ENCODE results near the gene MAP6D1.

Gene MAP6D1

DNA sequence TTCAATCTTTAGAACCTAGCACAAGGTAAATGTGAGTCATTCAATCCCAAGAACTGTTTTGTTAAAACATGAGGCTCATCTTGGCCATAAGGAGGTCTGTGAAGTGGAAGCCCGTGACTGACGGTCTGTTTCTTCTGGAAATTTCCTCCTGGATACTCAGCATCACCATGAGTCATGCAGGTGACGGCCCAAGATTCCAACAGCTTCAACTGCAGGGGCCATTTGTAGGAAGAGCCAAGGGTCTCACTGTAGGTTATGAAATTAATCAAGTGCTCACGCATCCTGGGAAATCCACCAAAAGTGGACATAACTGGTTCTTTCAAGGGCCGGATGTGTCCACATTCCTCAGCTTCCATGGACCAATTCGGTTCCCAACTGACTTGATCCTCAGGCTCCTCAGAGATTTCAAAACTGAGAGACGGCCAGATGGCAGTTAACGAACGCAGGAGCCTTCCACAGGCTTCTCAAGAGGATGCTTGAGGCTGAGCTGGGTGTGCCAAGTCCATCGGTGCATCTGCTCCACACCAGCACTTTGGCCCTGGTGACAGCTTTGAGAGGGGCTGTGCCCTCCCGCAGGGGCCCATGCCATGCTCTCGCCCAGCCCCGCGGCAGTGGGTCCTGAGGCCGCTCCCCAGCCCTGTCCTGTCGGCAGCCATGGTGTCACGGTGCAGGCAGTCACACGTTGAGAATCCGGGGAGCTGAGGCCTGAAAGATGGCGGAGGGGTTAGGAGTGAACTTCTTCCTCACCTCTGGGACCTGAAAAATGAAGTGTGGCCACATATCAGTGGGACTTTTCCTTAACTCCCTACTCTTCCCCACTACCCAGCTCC, 8.5 kb downstream of the MAP6D1 start:
- TF ChIP-seq, protein P1, sequence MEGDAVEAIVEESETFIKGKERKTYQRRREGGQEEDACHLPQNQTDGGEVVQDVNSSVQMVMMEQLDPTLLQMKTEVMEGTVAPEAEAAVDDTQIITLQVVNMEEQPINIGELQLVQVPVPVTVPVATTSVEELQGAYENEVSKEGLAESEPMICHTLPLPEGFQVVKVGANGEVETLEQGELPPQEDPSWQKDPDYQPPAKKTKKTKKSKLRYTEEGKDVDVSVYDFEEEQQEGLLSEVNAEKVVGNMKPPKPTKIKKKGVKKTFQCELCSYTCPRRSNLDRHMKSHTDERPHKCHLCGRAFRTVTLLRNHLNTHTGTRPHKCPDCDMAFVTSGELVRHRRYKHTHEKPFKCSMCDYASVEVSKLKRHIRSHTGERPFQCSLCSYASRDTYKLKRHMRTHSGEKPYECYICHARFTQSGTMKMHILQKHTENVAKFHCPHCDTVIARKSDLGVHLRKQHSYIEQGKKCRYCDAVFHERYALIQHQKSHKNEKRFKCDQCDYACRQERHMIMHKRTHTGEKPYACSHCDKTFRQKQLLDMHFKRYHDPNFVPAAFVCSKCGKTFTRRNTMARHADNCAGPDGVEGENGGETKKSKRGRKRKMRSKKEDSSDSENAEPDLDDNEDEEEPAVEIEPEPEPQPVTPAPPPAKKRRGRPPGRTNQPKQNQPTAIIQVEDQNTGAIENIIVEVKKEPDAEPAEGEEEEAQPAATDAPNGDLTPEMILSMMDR (IDR thresholded peaks at IDR 0.05; ENCODE audit: low read depth, low read length): no peak
- H3K4me3 ChIP-seq (ENCODE audit: low read depth, low read length): no peak overlapping the region

DNA sequence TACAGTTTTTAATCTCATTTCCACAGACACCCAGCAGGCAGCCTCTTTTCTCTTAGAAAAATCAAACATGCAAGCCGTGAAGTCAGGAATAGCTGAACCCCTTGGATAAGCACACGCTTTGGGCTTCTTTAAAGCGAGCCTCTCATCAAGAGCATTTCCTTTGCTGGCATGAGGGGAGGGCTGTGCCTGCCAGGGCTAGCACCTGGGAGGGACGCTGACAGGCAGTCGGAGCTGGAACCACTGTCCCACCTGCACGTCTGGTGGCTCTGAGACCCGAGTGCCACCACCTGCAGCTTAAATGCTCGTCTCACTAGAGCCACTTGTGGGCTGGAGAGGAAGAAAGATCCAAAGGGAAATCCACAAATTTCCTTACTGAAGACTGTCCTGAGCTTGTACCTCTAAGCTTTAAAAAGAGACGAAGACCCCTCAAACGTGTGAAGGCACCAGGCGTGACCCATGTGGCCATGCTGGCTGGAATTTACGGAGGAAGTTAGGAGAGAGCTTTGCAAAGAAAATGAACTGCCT, 9.4 kb downstream of the MAP6D1 start:
- H3K4me3 ChIP-seq (ENCODE audit: low read depth, low read length): no peak overlapping the region
- TF ChIP-seq, protein P1 (IDR thresholded peaks at IDR 0.05; ENCODE audit: low read depth, low read length): no peak

DNA sequence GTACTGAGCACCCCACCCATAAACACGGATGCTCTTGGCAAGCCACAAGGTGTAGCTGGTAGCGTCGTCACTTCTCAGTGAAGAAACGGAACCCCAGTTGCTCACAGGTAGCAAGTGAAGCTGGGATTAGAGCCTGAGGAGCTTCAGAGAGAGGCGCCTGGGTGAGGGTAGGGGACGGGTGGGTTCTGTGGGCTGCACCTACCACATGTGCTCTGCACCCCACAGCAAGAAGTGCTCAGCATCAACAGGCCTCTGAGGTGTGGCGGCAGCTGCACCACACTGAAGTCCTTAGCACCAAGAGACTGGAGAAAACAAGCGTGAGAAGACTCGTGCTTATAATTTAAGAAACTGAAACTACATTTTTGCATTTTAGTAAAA, 9.8 kb downstream of the MAP6D1 start:
- TF ChIP-seq, protein P1 (IDR thresholded peaks at IDR 0.05; ENCODE audit: low read depth, low read length): no peak
- H3K4me3 ChIP-seq (ENCODE audit: low read depth, low read length): no peak overlapping the region

DNA sequence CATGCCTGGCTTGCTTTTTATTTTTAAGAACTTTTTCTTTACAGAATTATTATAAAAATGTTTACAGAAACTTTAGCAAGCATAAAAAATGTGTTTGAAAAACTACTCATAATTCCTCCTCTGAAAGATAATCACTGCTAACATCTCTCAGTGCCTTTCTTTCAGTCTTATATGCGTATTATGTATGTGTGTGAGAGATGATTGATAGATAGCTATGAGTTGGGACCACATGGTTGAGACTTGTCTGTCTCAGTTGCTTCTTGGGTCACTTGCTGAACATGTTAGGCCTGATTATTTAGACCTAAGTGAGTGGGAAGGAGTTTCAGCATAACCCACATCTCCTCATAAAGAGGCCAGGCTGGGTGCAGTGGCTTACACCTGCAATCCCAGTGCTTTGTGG, 11.1 kb downstream of the MAP6D1 start:
- TF ChIP-seq, protein P1 (IDR thresholded peaks at IDR 0.05; ENCODE audit: low read depth, low read length): no peak
- H3K4me3 ChIP-seq (ENCODE audit: low read depth, low read length): no peak overlapping the region

DNA sequence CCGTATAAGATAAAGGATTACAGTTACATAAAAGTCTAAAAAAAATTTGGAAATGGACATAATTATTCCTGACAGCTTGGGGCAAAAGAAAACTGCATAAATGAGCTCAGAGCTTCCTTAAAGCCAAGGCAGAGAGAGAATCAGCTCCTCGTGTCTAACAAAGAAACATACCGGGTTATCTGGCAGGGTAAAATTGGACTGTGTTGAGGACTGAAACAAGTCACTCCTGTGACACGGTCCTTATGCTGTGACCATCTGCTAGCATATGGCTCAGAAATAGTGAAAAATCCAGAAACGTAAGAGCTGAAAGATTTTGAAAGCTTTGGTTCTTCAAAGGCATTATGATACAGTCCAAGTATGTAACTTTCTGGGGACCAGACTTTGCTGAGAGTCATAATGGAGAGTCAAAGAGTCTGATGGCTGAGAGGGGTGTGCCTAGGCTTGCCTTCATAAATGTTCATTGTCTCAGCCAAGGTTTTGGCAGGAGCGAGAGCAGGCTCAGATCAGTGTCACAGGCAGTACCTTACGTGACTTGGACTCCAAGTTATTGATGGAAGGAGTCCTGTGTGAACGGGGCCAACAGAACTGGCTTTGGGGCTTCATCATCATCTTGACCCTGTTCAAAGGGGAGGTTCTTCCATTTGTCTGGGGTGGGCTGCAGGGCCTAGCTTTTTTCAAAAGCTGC, 12.5 kb downstream of the MAP6D1 start:
- TF ChIP-seq, protein P1 (IDR thresholded peaks at IDR 0.05; ENCODE audit: low read depth, low read length): no peak
- no peak overlapping the region for H3K4me3 ChIP-seq (ENCODE audit: low read depth, low read length)

DNA sequence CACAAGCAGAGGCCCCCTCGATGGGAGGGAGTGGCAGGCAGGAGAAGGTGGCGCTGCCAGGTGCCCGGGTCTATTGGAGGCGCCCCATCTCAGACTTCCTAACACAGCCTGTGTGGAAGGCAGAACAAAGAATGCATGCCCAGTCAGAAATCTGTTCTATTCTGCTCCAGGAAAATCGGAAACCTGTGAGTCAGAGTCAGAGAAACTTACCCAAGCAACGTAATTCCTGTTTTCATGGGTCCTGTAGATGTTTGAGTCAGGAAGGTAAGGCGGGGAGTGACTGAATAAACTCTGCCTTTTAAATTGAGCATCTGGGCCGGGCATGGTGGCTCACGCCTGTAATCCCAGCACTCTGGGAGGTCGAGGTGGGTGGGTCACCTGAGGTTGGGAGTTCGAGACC, 13.7 kb downstream of the MAP6D1 start:
- H3K4me3 ChIP-seq (ENCODE audit: low read depth, low read length): no peak overlapping the region
- TF ChIP-seq, protein P1 (IDR thresholded peaks at IDR 0.05; ENCODE audit: low read depth, low read length): no peak

All from WI38 (cell line).